GM21619 (cell line): ENCODE results near the gene CPSF2.
"Not testable (repeated sequence)": the region's sequence is repeated elsewhere in the genome, so short reads cannot be mapped to it uniquely, and the experiment has no call there.

Experiments
- ATAC-seq: cut with Tn5 transposase; IDR thresholded peaks from one replicate; pipeline ENCODE4 v1.9.1; 2021; ENCODE audit not compliant: unreplicated experiment

The CPSF2 gene

DNA sequence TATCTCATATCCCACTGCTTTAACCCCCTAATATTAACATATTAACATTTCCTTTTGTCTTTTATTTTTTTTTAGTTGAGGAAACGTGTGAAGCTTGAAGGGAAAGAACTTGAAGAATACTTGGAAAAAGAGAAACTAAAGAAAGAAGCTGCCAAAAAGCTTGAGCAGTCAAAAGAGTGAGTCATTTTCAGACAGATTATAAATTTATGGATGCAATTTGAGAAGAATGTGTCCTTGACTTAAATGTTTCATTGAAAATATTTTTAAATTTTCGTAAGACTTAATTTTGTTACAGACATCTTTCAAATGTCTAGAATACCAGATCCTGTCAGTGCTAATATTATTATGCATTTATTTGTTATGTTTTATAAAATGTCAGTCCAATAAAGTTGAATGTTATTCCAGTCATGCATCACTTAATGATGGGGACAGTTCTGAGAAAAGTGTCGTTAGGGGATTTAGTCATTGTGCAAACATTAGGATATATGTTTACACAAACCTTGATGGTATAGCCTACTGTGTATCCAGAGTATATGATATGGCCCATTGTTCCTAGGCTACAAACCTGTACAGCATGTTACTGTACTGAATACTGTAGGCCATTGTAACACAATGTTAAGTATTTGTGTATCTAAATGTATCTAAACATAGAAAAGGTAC, 32.6 kb downstream of the CPSF2 start:
- ATAC-seq: no peak

DNA sequence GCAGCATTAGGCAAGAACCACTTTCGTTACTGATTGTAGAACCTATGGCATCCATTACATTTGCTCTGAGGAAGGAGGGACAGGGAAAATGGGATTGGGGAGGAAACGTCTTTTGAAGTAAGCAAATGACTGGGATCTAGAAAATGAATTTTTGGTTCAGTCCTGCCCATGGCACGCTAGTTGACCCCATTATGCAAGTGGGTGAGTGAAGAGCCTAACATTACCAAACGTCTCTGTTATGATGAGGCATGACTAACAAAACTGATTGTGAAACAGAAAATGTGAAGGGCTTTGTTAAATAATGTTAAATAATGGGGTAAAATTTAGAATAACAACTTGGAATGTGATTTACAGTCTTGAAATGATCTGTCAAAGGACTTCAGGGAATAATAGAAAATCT, 38.9 kb downstream of the CPSF2 start:
- no peak for ATAC-seq

DNA sequence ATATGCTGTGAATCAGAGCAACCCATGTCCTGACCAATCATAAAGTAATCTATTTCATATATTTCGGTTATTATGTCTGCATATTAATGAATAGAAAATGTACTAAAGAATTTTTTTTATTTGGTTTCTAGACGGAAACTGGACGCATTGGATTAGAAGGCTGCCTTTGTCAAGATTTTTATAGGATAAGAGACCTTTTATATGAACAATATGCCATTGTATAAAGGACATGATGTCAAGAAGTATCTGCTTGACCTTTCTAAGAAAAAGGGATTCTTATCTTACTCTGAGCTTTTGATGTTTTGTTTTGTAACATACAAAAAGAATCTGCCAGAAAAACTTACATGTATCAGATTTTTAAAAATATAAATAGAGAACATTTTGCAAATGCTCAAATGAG, 39.8 kb downstream of the CPSF2 start:
- ATAC-seq: no peak

DNA sequence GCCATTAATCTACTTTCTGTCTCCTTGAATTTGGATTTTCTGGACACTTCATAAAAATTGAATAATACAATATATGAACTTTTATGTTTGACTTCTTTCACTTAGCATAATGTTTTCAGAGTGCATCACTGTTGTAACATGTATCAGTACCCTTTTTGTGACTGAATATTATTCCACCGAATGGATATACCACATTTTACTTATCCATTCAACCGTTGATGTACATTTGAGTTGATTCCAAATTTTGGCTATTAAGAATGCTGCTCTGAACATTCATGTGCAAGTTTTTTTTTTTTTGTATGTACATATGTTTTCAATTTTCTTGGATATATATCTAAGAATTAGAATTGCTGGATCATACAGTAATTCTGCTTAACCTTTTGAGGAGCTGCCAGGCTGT, 43.2 kb downstream of the CPSF2 start:
- no peak for ATAC-seq

DNA sequence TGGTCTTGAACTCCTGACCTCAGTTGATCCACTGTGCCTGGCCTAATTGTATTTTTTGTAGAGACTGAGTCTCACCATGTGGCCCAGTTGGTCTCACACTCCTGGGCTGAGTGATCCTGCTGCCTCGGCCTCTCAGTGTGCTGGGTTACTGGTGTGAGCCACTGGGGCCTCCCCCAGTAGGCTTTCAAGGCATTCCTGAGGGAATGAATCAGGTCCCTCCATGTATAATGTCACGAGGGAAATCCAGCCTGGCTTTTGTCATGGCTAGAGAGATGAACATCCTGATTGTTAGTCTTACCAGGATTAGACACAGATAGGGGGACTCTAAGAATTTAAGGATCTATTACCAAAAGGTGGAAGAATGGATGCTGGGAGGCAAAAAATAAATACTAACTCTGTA, 51.9 kb downstream of the CPSF2 start:
- ATAC-seq: no peak

DNA sequence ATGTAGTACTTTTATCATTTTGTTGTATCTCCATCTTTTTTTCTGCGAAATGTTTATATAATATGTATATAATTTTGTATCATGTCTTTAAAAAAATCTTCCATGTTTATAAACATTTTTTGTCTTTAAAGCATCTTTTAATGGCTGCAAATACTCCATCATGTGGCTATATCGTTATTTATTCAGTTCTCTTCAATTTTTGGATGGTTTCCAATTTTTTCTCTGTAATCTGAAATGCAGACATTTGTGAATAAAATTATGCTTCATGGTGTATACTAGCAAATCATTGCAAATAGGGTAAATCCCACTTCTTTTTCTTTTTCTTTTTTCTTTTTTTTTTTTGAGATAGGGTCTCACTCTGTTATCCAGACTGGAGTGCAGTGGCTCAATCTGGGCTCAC, 54.0 kb downstream of the CPSF2 start:
- ATAC-seq: no peak

DNA sequence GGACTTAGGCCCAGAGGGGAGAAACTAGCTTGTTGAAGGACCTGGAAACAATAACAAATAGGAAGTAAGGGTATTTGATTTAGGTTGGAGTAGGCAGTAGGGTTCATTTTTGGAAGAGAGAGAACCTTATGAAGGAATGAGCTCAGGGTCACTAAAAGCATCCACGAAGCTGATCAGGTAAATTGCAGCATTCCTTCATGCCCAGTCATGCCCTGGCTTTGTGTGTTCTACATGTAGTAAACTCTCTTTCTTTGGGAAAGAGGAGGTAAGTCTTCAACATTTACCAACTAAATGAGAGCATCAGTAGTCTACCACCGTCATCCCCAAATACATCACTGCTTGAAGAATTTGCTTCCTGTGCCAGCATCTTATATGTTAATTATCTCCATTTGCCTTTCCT, 54.7 kb downstream of the CPSF2 start:
- no peak for ATAC-seq

DNA sequence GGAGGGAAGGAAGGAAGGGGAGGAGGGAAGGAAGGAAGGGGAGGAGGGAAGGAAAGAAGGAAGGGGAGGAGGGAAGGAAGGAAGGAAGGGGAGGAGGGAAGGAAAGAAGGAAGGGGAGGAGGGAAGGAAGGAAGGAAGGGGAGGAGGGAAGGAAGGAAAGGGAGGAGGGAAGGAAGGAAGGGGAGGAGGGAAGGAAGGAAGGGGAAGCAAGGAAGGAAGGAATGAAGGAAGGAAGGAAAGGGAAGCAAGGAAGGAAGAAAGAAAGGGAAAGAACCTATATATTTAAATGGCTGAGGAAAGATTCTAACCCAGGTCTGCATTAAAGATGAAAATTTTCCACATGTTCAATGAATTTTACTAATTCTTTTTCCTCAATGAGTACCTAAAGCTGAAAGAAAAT, 57.4 kb downstream of the CPSF2 start:
- ATAC-seq: not testable (repeated sequence)

DNA sequence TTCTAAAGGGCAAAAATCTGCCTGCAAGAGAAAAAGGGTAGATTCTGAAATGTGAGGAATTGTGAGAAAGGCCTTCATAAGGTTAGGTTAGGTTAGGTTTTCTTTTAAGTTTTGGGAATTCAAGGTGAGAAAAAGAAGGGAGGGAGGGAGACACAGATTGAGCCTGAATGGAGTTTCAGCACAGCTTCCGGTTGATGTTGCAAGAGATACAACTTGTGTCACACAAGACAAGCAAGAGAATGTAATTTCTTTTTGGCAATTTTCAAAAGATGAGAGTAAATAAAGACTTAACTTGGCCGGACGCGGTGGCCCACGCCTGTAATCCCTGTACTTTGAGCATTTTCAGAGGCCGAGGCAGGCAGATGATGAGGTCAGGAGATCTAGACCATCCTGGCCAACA, 63.8 kb downstream of the CPSF2 start:
- no peak for ATAC-seq

DNA sequence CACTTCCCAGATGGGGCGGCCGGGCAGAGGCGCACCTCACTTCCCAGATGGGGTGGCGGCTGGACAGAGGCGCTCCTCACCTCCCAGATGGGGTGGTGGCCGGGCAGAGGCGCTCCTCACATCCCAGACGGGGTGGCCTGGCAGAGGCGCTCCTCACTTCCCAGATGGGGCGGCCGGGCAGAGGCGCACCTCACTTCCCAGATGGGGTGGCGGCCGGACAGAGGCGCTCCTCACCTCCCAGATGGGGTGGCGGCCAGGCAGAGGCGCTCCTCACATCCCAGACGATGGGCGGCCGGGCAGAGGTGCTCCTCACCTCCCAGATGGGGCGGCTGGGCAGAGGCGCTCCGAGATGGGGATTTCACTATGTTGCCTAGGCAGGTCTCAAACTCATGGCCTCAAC, 65.8 kb downstream of the CPSF2 start:
- ATAC-seq: not testable (repeated sequence)

DNA sequence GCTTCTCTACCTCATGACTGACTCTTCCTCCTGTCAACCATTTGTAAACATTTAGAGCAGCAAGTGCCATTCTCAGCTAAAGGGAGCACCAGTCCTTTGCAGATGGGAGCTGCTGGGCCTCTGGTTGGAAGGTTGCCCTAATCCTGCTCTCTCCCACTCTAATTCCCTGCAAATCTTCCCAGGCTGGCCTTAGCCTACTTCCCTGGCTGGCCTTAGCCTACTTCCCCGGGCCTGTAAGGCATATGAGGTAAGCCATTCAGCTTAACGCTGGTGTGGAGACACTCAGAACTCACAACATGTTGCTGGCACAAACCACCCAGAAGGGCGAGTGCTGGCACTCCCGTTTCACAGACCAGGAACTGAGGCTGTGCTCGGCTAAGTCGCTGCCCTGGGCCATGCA, 69.0 kb downstream of the CPSF2 start:
- no peak for ATAC-seq

DNA sequence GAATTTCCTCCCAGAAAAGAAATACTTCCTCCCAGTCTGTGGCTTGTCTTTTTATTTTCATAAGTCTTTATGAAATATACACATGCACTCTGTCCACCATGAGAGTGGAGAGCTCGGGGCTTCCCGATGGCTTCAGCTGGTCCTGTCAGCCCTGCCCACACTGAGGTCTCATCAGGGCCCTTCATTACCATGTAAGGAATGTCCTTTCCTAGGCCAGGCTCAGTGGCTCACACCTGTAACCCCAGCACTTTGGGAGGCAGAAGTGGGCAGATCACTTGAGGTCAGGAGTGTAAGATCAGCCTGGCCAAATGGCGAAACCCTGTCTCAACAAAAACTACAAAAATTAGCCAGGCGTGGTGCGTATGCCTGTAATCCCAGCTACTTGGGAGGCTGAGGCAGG, 77.0 kb downstream of the CPSF2 start:
- ATAC-seq: no peak

DNA sequence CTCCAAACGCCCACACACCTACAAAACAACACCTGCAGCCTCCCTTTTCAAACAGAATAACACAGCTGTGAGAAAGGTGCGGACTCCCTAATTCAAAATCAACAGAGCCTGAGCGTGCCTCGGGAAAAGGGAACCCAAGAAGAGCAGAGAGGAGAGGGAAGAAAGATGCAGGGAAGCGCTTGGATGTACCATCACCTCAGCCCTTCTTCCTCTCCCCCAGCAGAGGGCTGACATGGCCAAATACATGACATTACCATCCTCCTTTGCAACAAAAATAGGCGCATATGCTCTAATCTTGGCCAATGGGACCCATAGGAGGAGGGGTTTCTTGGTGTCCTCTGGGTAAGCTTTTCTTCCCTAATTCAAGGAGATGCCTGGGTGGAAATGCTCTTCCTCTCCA, 78.0 kb downstream of the CPSF2 start:
- ATAC-seq: no peak

DNA sequence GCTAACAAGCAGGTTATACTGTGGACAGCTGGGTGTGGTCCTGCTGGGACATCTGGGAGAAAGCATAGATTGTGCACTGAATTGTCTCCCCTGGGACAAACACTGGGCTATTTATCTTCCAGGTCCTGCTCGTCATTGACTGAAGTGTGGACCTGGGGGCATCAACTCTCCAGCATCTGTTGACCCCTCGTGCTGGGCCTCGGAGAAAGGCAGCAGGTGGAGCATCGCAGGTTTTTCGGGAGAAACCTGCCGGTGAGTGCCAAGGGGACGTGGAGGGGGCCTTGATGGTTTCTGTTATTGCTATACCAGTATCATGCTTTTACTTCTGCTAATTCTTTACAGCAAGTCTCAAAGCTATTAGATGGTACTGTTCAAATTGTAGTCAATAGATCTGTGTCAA, 81.3 kb downstream of the CPSF2 start:
- ATAC-seq: no peak

DNA sequence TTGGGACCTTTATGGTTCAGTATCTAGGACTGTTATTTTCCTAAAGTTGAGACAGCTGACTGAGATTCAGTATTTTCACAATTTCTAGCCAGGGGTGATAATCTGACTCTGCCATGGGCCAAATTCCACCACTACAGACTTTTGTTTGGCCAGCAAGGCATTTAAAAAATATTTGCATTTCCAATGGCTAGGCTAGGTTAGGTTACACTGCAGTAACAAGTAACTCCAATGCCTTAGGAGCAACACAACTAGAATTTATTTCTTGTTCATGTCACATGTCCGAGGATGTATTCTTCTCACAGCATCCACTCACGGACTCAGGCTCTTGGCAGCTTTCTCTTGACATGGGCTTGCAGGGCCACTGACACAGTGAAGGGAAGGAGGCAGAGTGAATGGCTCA, 83.0 kb downstream of the CPSF2 start:
- no peak for ATAC-seq

DNA sequence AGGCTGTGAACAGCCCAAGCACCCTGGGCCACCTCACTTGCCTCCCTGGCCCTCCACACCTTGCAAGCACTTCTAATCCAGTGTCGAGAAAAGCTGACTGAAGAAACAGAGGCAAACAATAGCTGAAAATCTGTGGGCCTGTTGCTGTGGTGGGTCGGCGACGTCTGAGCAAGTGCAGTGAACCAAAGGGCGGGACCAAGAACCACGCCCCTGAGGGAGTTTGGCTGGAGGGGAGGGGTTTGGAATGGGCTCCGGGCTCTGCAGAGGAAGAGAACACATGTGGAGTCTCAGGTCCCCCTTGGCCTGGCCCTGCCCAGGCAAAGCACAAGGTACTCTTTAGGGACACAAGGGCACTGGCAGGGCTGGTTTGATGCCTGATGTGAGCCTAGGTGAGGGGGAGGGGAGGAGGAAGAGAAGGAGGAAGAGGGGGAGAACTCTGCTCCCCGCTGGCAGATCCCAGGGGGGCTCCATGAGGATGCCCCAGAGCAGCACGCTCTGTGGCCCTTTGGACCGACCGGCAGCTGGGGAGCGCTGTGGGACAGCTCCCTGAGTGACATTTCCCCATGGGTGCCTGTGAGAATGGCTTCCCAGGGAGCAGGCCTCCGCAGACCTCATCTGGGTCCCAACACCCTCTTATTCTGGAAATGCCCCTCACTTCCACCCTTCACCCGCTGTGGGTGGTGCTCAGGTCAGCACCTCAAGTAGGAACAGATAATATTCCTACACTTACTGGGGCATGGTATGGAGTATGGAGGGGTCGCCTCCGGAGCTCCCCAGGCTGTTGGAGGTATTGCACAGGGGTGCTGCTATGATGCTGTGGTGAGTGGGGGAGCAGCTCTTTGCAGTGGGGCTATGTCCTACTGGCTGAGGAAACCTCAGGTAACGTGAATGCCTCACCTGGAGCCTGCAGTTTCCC, 85.5 kb downstream of the CPSF2 start:
- ATAC-seq: no peak

DNA sequence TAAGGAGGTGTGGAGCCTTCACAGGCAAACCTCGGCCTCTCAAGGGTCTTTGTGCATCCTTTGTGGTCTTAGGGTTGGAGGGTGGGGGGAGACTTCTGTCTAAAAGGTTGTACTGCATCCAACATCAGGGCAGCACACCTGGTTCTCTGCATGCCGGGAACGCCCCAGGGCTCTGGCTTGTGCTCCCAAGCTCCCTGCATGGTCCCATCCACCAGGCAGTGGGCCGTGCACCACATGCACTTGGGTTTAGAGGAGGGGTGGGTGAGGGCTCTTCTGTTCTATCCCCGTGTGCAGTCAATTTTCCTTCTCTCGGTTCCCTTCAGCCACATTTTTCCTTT, 86.1 kb downstream of the CPSF2 start:
- ATAC-seq: no peak

DNA sequence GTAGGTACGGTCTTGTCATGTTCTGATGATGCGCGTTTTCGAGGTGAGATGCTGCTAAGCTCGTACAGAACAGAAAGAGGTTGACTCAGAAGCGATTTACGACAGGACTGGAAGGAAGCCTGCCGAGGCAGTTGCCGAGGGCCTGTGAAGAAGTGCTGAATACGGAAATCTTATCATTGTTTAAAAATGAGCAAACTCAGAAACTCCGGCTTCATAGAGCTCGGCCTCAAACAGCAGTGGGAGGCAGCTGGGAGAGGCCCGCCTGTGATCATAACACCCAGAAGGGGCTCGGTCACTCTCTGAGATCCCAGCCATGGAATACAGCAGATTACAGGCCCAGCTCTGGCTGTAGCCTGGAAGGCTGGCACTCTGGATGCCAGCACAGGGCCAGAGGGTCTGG, 87.4 kb downstream of the CPSF2 start:
- no peak for ATAC-seq

DNA sequence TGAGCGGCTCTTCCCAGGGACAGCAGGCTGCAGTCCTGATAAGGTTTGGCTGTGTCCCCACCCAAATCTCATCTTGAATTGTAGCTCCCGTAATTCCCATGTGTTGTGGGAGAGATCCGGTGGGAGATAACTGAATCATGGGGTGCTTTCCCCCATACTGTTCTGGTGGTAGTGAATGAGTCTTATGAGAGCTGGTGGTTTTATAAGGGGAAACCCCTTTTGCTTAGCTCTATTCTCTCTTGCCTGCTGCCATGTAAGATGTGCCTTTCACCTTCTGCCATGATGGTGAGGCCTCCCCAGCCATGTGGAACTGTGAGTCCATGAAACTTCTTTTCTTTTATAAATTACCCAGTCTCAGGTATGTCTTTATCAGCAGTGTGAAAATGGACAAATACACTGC, 91.4 kb downstream of the CPSF2 start:
- ATAC-seq: not testable (repeated sequence)

DNA sequence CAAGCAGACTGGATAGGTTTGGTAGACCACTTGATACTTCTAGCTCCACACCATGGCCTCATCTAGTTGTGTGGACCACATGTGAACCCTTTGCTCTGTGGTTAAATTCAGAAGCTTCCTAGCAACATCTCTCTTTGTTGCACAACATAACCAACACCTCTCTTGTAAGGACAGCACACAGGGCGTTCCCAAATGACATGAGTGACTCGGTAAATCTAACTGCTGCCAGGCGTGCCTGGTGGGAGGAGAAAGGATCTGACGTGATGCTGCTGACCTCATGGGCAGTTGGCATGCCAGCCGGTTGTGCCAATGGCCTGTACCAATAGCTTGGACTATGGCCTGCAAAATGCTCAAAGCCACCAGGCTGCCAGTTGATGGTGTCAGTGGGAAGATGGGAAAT, 93.8 kb downstream of the CPSF2 start:
- no peak for ATAC-seq

DNA sequence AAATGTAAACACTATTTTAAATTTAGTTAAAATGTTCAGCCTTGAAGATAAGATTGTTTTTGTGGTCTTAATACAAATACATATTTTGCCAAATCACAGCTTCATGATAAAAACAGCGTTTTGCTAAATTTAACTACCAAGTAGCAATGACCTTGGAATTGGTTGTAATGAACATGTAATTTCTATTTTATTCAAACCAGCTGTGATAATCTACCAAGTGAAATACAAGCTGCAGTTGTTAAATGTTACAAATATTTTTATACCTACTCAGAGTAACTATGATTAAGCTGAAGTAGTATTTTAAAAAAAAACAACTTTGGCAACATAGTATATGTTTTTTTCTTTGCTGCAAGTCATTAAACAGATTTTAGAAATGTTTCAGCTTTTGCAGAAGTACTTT, 96.2 kb downstream of the CPSF2 start:
- no peak for ATAC-seq
